T-cell (primary cell): ENCODE data around the gene PLEKHN1. TPM values are rescaled to one million over a fixed set of nuclear protein-coding genes. Genes with fewer than 3 reads are reported as not detected.
A peak's percentile ranks its signal among the peaks of the same experiment; 100 is the strongest.

Experiments
- ATAC-seq, 4 experiments: fragments of 200-7000 bp in 3 of 4; fragments of 150-1000 bp in 1 of 4; cut with Tn5 transposase; replicated peaks in 1 of 4; 1 replicate in 3 of 4; 2 replicates in 1 of 4; pipeline ENCODE4 v1.10.0; 2021; ENCODE audit warnings: moderate library complexity in 3 of 4, mild to moderate bottlenecking in 2 of 4, moderate number of reproducible peaks in 1 of 4
- CTCF ChIA-PET, 2 donors: fragments of 300-600 bp; sonication (Branson Sonifier 250); formaldehyde crosslinking; loops; one replicate each; lab custom pipeline; 2022; ENCODE audit warnings: antibody characterized with exemption in 2 of 2; lab: Charles Lee
- POLR2A ChIA-PET, 2 donors: fragments of 300-600 bp; sonication (Branson Sonifier 250); formaldehyde crosslinking; loops; one replicate each; lab custom pipeline; 2022; ENCODE audit warnings: antibody characterized with exemption in 2 of 2; lab: Charles Lee
- DNase-seq, 35 experiments: peaks; one replicate each; pipeline versions ENCODE4 v3.0.0 to v3.0.0-alpha.2; 2013 to 2023
- H3K27ac ChIP-seq: one replicate; pipeline ENCODE4 v1.5.1; 2013; ENCODE audit warnings: low read length
- H3K27me3 ChIP-seq, 2 experiments: replicated peaks in 1 of 2; 1 replicate in 1 of 2; 2 replicates in 1 of 2; pipeline versions ENCODE4 v1.6.1 to v1.7.0; 2013; ENCODE audit warnings: low read length in 1 of 2, mixed read lengths in 1 of 2; ENCODE audit not compliant: control insufficient read depth in 2 of 2, insufficient read depth in 2 of 2; ENCODE audit errors: extremely low read depth in 1 of 2
- H3K36me3 ChIP-seq, 2 donors: 1 replicate in 1 of 2; 2 replicates in 1 of 2; pipeline versions ENCODE4 v1.6.1 to v1.7.0; 2013; ENCODE audit warnings: low read length in 1 of 2; ENCODE audit not compliant: control insufficient read depth in 2 of 2, insufficient read depth in 1 of 2; ENCODE audit errors: extremely low read depth in 1 of 2
- H3K4me1 ChIP-seq, 2 experiments: 1 replicate in 1 of 2; 2 replicates in 1 of 2; pipeline versions ENCODE4 v1.6.1 to v1.7.0; 2013; ENCODE audit warnings: low read length in 2 of 2, mixed read lengths in 1 of 2; ENCODE audit not compliant: insufficient read depth in 2 of 2, control insufficient read depth in 1 of 2; ENCODE audit errors: extremely low read depth in 1 of 2
- H3K4me3 ChIP-seq, 2 donors: 1 replicate in 1 of 2; 2 replicates in 1 of 2; pipeline versions ENCODE4 v1.5.1 to v1.7.0; 2013; ENCODE audit warnings: mild to moderate bottlenecking in 2 of 2, low read length in 1 of 2, moderate library complexity in 1 of 2; ENCODE audit not compliant: control insufficient read depth in 1 of 2; ENCODE audit errors: extremely low read depth in 1 of 2
- H3K9me3 ChIP-seq: 2 replicates; pipeline ENCODE4 v1.7.0; 2013
- H3K27ac Mint-ChIP-seq, 2 donors: one replicate each; pipeline ENCODE4 v1.8.0; 2020 to 2021; ENCODE audit warnings: mild to moderate bottlenecking in 2 of 2, mixed read lengths in 2 of 2
- H3K27me3 Mint-ChIP-seq, 2 donors: one replicate each; pipeline ENCODE4 v1.8.0; 2021 to 2022; ENCODE audit warnings: mixed read lengths in 2 of 2
- H3K36me3 Mint-ChIP-seq: one replicate; pipeline ENCODE4 v1.8.0; 2021; ENCODE audit warnings: mixed read lengths
- H3K4me1 Mint-ChIP-seq, 3 donors: one replicate each; pipeline ENCODE4 v1.8.0; 2020 to 2022; ENCODE audit warnings: mixed read lengths in 3 of 3, mild to moderate bottlenecking in 1 of 3
- H3K4me3 Mint-ChIP-seq, 3 donors: one replicate each; pipeline ENCODE4 v1.8.0; 2020 to 2022; ENCODE audit warnings: mild to moderate bottlenecking in 3 of 3, mixed read lengths in 3 of 3, moderate library complexity in 3 of 3
- H3K9me3 Mint-ChIP-seq, 3 donors: one replicate each; pipeline ENCODE4 v1.8.0; 2020 to 2022; ENCODE audit warnings: mixed read lengths in 3 of 3
- WGBS: methylation state at CpG from one replicate; pipeline ENCODE4 v1.1.5; 2013; ENCODE audit warnings: missing lambda C conversion rate; ENCODE audit not compliant: insufficient coverage; 5-methylcytosine and 5-hydroxymethylcytosine counted together
- total RNA-seq, 35 experiments: library from RNA in 6 of 35; stranded (reverse) in 6 of 35; fragments of 120-200 nt in 1 of 35; gene quantifications; one replicate each; pipeline versions ENCODE4 v1.2.1 to v1.2.4 and lab custom pipeline; 2013 to 2026

PLEKHN1 gene
- total RNA-seq, 5 donors from 2014 or later (not counting 1 experiment from before 2014, with no cell fraction given): 0.30 to 9.9 (median 7.3) TPM

DNA sequence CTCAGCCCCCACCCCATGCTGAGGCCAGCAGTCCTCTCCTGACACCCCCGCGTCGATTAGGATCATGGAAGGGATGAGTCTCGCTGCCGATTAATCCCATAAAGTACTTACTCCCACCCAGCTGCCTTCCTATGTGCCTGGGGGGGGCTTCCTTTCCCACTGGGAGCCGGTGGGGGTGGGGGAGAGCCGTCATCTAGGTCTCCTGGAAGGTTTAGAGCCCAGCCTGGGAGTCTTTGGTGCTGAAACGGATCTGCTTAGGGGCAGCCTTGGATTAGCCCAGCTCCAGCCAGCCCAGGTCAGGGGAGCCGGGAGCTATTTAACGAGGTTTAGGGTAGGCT, 32.7 kb upstream of the PLEKHN1 start:
- Histone ChIP-seq H3K4me1 (peaks cover 0 to 13% of the 10 kb centered on the region in 2 experiments), H3K4me3 (no peak overlapping the region), H3K27ac (no peak overlapping the region), H3K27me3 (peaks cover 0 to 71% of the 10 kb centered on the region in 2 experiments), H3K36me3 (no peaks in the 10 kb centered on the region), H3K9me3 (no peaks in the 10 kb centered on the region)
- ChIA-PET POLR2A (no interaction called here), CTCF (no interaction called here)
- DNase-seq (no peak), ATAC-seq (no peak)
- Mint-ChIP-seq H3K9me3 (no peaks in the 10 kb centered on the region), H3K4me1 (peaks cover 3 to 5% (median 3%) of the 10 kb centered on the region in 3 donors), H3K36me3 (no peaks in the 10 kb centered on the region), H3K4me3 (no peak overlapping the region), H3K27me3 (peaks cover 22 to 41% of the 10 kb centered on the region in 2 donors), H3K27ac (no peak overlapping the region)
- WGBS: 48% methylated on average over 3 of the region's 10 CpGs

- ChIA-PET CTCF (no interaction called here), POLR2A (no interaction called here)
- WGBS: 35% methylated on average over 34 of the region's 37 CpGs
- ATAC-seq: no peak
- Histone ChIP-seq H3K36me3 (no peaks in the 10 kb centered on the region), H3K4me3 (no peak overlapping the region), H3K4me1 (peaks cover 0 to 18% of the 10 kb centered on the region in 2 experiments), H3K27ac (no peak overlapping the region), H3K27me3 (peaks cover 0 to 77% of the 10 kb centered on the region in 2 experiments), H3K9me3 (no peaks in the 10 kb centered on the region)
- DNase-seq: no peak
- H3K4me3 Mint-ChIP-seq: peak overlapping the region in 1 of 3 donors; percentile 53
- peaks cover 26 to 47% of the 10 kb centered on the region in 2 donors for H3K27me3 Mint-ChIP-seq
- peaks cover 3 to 5% (median 3%) of the 10 kb centered on the region in 3 donors for H3K4me1 Mint-ChIP-seq
- no peak overlapping the region for H3K27ac Mint-ChIP-seq
- H3K36me3 Mint-ChIP-seq: no peaks in the 10 kb centered on the region
- no peaks in the 10 kb centered on the region for H3K9me3 Mint-ChIP-seq
Measured at GRCh38 chr1:934991-935750, 31.1 kb upstream of the PLEKHN1 start.

DNA sequence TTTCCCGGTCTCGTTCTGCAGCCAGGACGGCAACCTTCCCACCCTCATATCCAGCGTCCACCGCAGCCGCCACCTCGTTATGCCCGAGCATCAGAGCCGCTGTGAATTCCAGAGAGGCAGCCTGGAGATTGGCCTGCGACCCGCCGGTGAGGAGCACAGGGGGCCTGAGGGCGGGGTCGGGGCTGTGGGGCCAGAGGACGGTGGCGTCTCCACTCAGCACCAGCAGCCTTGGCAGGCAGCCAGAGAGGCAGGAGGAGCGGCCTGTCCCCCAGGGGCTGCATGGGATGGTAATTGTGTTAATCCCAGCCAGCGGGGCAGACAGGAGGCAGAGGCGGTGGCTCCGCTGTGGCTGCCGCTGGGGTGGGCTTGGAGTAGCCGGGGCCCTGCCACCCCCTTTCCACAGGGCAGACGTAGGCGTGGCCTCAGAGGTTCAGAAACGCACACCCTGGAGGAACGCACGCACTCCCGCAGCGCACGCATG, 30.5 kb upstream of the PLEKHN1 start:
- Histone ChIP-seq H3K27me3 (peaks cover 0 to 82% of the 10 kb centered on the region in 2 experiments), H3K36me3 (no peaks in the 10 kb centered on the region), H3K9me3 (no peaks in the 10 kb centered on the region), H3K4me1 (peaks cover 4 to 24% of the 10 kb centered on the region in 2 experiments), H3K4me3 (no peak overlapping the region), H3K27ac (no peak overlapping the region)
- H3K27me3 Mint-ChIP-seq: peaks cover 26 to 50% of the 10 kb centered on the region in 2 donors
- no peaks in the 10 kb centered on the region for H3K36me3 Mint-ChIP-seq
- H3K4me3 Mint-ChIP-seq: no peak overlapping the region
- no peak overlapping the region for H3K27ac Mint-ChIP-seq
- no peaks in the 10 kb centered on the region for H3K9me3 Mint-ChIP-seq
- 47% methylated on average over 27 of the region's 30 CpGs for WGBS
- POLR2A ChIA-PET: no interaction called here
- no peak for ATAC-seq
- peaks cover 5 to 7% (median 6%) of the 10 kb centered on the region in 3 donors for H3K4me1 Mint-ChIP-seq
- DNase-seq: no peak
- CTCF ChIA-PET: no interaction called here

GRCh38 chr1:936348-937264, 29.7 kb upstream of the PLEKHN1 start:
- Mint-ChIP-seq H3K36me3 (no peaks in the 10 kb centered on the region), H3K9me3 (no peaks in the 10 kb centered on the region), H3K4me3 (no peak overlapping the region), H3K27me3 (peaks cover 24 to 49% of the 10 kb centered on the region in 2 donors), H3K4me1 (peaks cover 6 to 12% (median 10%) of the 10 kb centered on the region in 3 donors), H3K27ac (no peak overlapping the region)
- Histone ChIP-seq H3K4me3 (no peak overlapping the region), H3K36me3 (no peaks in the 10 kb centered on the region), H3K4me1 (peaks cover 9 to 32% of the 10 kb centered on the region in 2 experiments), H3K27ac (no peak overlapping the region), H3K9me3 (no peaks in the 10 kb centered on the region), H3K27me3 (peaks cover 0 to 84% of the 10 kb centered on the region in 2 experiments)
- ChIA-PET POLR2A (no interaction called here), CTCF (no interaction called here)
- ATAC-seq: no peak
- no peak for DNase-seq
- WGBS: 82% methylated on average over 19 of the region's 45 CpGs

DNA sequence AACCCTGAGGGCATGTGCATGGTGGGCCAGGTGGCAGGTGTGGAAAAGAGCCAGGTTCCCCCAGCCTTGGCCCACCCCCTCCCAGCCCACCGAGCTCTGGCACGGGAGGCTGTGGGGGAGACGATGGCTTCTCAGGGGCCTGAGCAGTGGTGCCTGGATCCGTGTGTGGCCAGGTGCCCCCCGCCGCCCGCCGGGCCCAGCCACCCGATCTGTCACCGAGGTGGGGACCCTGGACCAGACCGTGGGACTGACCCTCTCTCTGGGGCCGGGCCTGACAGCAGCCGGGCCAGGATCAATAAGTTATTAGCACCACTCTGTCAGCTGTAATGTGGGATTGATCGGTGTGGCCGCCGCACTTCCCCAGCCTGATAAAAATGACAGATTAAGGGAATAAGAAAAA, 28.8 kb upstream of the PLEKHN1 start:
- Mint-ChIP-seq H3K36me3 (no peaks in the 10 kb centered on the region), H3K27me3 (peaks cover 24 to 49% of the 10 kb centered on the region in 2 donors), H3K4me3 (no peak overlapping the region), H3K27ac (no peak overlapping the region), H3K4me1 (peaks cover 5 to 12% (median 10%) of the 10 kb centered on the region in 3 donors), H3K9me3 (no peaks in the 10 kb centered on the region)
- DNase-seq: no peak
- no peak for ATAC-seq
- peaks cover 11 to 36% of the 10 kb centered on the region in 2 experiments for H3K4me1 ChIP-seq
- CTCF ChIA-PET: no interaction called here
- peaks cover 0 to 81% of the 10 kb centered on the region in 2 experiments for H3K27me3 ChIP-seq
- H3K4me3 ChIP-seq: no peak overlapping the region
- no peaks in the 10 kb centered on the region for H3K9me3 ChIP-seq
- POLR2A ChIA-PET: no interaction called here
- H3K27ac ChIP-seq: no peak overlapping the region
- 91% methylated on average over 15 of the region's 16 CpGs for WGBS
- no peaks in the 10 kb centered on the region for H3K36me3 ChIP-seq

GRCh38 chr1:938088-938683, 28.1 kb upstream of the PLEKHN1 start:
- Mint-ChIP-seq H3K36me3 (no peaks in the 10 kb centered on the region), H3K4me3 (no peak overlapping the region), H3K27me3 (peaks cover 24 to 50% of the 10 kb centered on the region in 2 donors), H3K27ac (no peak overlapping the region), H3K9me3 (no peaks in the 10 kb centered on the region), H3K4me1 (peaks cover 5 to 14% (median 13%) of the 10 kb centered on the region in 3 donors)
- WGBS: 83% methylated on average over 11 of the region's 15 CpGs
- peaks cover 11 to 42% of the 10 kb centered on the region in 2 experiments for H3K4me1 ChIP-seq
- H3K9me3 ChIP-seq: no peaks in the 10 kb centered on the region
- ChIA-PET POLR2A (no interaction called here), CTCF (no interaction called here)
- H3K36me3 ChIP-seq: no peaks in the 10 kb centered on the region
- no peak overlapping the region for H3K27ac ChIP-seq
- H3K4me3 ChIP-seq: no peak overlapping the region
- ATAC-seq (no peak), DNase-seq (no peak)
- peaks cover 0 to 80% of the 10 kb centered on the region in 2 experiments for H3K27me3 ChIP-seq
